ENCODE data around the gene MSRB3. TPM values are rescaled to one million over a fixed set of nuclear protein-coding genes. Genes with fewer than 3 reads are reported as not detected.

The MSRB3 gene
- total RNA-seq, 1 experiment from 2014 or later = 1.1 TPM

DNA sequence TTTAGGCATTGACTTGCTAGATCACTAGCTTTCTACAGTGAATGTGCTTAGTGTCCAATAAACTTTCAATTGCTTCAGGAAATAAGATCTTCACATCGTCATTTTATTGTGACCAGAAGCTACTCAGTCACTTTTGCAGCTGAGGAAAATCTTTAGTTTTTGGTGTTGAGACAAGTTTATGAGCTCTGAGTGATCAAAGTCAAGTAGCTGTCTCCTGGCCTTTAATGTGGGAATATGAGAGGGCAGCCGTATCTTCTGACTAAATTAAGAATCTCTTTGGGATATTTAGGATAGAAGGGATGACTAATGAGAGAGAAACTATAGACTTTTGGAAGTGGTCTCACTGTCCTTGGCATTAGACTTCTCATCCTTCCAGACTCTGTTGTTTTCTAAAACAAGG lies 21.6 kb downstream of the MSRB3 start:
- Mint-ChIP-seq H3K27me3 (ENCODE audit: low read depth) (peaks cover 1% of the 10 kb centered on the region; the same call in 1 of the 2 replicates), H3K36me3 (ENCODE audit: insufficient read depth in 1 of 3, low read depth in 3 of 3) (no peaks in the 10 kb centered on the region), H3K9me3 (no peaks in the 10 kb centered on the region), H3K4me3 (no peak overlapping the region), H3K4me1 (peaks cover 6 to 8% of the 10 kb centered on the region in 2 experiments), H3K27ac (no peak overlapping the region)
- Histone ChIP-seq H2BK20ac (ENCODE audit: low read depth, low read length, poor library complexity, severe bottlenecking) (no peak overlapping the region), H3K56ac (ENCODE audit: insufficient read length, low read depth, low read length) (no peak overlapping the region), H3K4ac (ENCODE audit: low read depth, low read length) (no peak overlapping the region), H3K23me2 (ENCODE audit: insufficient read length, low read depth, low read length, poor library complexity, severe bottlenecking) (no peaks in the 10 kb centered on the region), H3K9ac (ENCODE audit: extremely low read depth, insufficient read length, low read length) (no peak overlapping the region), H3K18ac (ENCODE audit: insufficient read length, low read depth, low read length) (no peak overlapping the region), H3K9me3 (ENCODE audit: control insufficient read depth, low read depth, low read length) (no peaks in the 10 kb centered on the region), H4K8ac (replicated peaks; ENCODE audit: insufficient read length, low read depth, low read length) (no peak overlapping the region), H2BK5ac (ENCODE audit: insufficient read length, low read length) (no peak overlapping the region), H2BK12ac (ENCODE audit: insufficient read length, low read depth, low read length) (no peak overlapping the region), H4K20me1 (ENCODE audit: control insufficient read depth, insufficient read depth, insufficient read length) (no peaks in the 10 kb centered on the region), H3K4me1 (ENCODE audit: insufficient read depth, low read length) (no peaks in the 10 kb centered on the region), H4K91ac (ENCODE audit: insufficient read length, low read depth, low read length) (no peak overlapping the region), H3K23ac (ENCODE audit: insufficient read length, low read depth, low read length) (no peak overlapping the region), H2BK15ac (ENCODE audit: low read depth, low read length) (no peak overlapping the region), H3T11ph (ENCODE audit: low read length) (no peak overlapping the region), H3K14ac (ENCODE audit: insufficient read depth, low read length) (no peak overlapping the region), H2AFZ (ENCODE audit: low read length) (no peak overlapping the region), H2BK120ac (ENCODE audit: low read depth, low read length, poor library complexity, severe bottlenecking) (no peak overlapping the region), H3K4me2 (ENCODE audit: insufficient read depth, insufficient read length, low read length) (no peak overlapping the region), H3K27me3 (ENCODE audit: insufficient read depth, low read length) (no peaks in the 10 kb centered on the region), H3K27ac (ENCODE audit: insufficient read length, low read depth, low read length) (no peak overlapping the region), H3K79me1 (ENCODE audit: insufficient read depth, low read depth, low read length, poor library complexity, severe bottlenecking) (no peaks in the 10 kb centered on the region), H4K5ac (ENCODE audit: insufficient read length, low read depth, low read length) (no peak overlapping the region), H2AK5ac (ENCODE audit: insufficient read length, low read length) (no peak overlapping the region), H3K79me2 (ENCODE audit: insufficient read depth, low read length) (no peaks in the 10 kb centered on the region)
- no CpG with 5 or more reads among the region's 2 CpGs for WGBS (ENCODE audit: extremely low coverage, insufficient read length, low lambda C conversion rate)
- DNase-seq = no peak
- TF ChIP-seq, protein P1, sequence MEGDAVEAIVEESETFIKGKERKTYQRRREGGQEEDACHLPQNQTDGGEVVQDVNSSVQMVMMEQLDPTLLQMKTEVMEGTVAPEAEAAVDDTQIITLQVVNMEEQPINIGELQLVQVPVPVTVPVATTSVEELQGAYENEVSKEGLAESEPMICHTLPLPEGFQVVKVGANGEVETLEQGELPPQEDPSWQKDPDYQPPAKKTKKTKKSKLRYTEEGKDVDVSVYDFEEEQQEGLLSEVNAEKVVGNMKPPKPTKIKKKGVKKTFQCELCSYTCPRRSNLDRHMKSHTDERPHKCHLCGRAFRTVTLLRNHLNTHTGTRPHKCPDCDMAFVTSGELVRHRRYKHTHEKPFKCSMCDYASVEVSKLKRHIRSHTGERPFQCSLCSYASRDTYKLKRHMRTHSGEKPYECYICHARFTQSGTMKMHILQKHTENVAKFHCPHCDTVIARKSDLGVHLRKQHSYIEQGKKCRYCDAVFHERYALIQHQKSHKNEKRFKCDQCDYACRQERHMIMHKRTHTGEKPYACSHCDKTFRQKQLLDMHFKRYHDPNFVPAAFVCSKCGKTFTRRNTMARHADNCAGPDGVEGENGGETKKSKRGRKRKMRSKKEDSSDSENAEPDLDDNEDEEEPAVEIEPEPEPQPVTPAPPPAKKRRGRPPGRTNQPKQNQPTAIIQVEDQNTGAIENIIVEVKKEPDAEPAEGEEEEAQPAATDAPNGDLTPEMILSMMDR (conservative IDR thresholded peaks at IDR 0.05) = no peak
